CD4-positive, CD25-positive, alpha-beta regulatory T cell (primary cell): ENCODE measurements around the gene FAM78B. TPM values are rescaled to one million over a fixed set of nuclear protein-coding genes. Genes with fewer than 3 reads are reported as not detected.

Source experiments
- ATAC-seq, 2 donors: fragments of 150-1000 bp; cut with Tn5 transposase; one replicate each; pipeline ENCODE4 v1.10.0; 2021; ENCODE audit warnings: low read depth in 2 of 2, moderate number of reproducible peaks in 2 of 2, moderate library complexity in 1 of 2
- DNase-seq, 3 donors: peaks; one replicate each; pipeline versions ENCODE4 v3.0.0 to v3.0.0-alpha.2; 2012 to 2022; ENCODE audit warnings: mixed read lengths in 1 of 3
- H3K27ac ChIP-seq: one replicate; pipeline ENCODE4 v1.7.0; 2013; ENCODE audit warnings: mild to moderate bottlenecking, low read length; ENCODE audit not compliant: insufficient read depth, poor library complexity, severe bottlenecking
- H3K27me3 ChIP-seq: one replicate; pipeline ENCODE4 v1.7.0; 2013; ENCODE audit warnings: low read length; ENCODE audit not compliant: control insufficient read depth, insufficient read depth
- H3K36me3 ChIP-seq: one replicate; pipeline ENCODE4 v1.7.0; 2013; ENCODE audit warnings: mild to moderate bottlenecking, low read length, moderate library complexity; ENCODE audit not compliant: control insufficient read depth, insufficient read depth
- H3K4me1 ChIP-seq: 2 replicates; pipeline ENCODE4 v1.7.0; 2013; ENCODE audit warnings: mild to moderate bottlenecking, low read length; ENCODE audit not compliant: insufficient read depth, control insufficient read depth, poor library complexity, severe bottlenecking
- H3K4me3 ChIP-seq: one replicate; pipeline ENCODE4 v1.7.0; 2013; ENCODE audit warnings: low read depth, mild to moderate bottlenecking, low read length, moderate library complexity
- H3K9me3 ChIP-seq, 2 experiments: 1 replicate in 1 of 2; 2 replicates in 1 of 2; pipeline ENCODE4 v1.7.0; 2013; ENCODE audit warnings: low read length in 2 of 2, mild to moderate bottlenecking in 1 of 2, moderate library complexity in 1 of 2; ENCODE audit not compliant: control insufficient read depth in 2 of 2
- H3K27ac Mint-ChIP-seq, 3 donors: one replicate each; pipeline ENCODE4 v1.8.0; 2020 to 2022; ENCODE audit warnings: mild to moderate bottlenecking in 3 of 3, mixed read lengths in 3 of 3, moderate library complexity in 2 of 3
- H3K27me3 Mint-ChIP-seq: one replicate; pipeline ENCODE4 v1.8.0; 2022; ENCODE audit warnings: mild to moderate bottlenecking, mixed read lengths
- H3K36me3 Mint-ChIP-seq: one replicate; pipeline ENCODE4 v1.8.0; 2020; ENCODE audit warnings: mixed read lengths
- H3K4me1 Mint-ChIP-seq, 4 donors: one replicate each; pipeline ENCODE4 v1.8.0; 2020 to 2022; ENCODE audit warnings: mixed read lengths in 4 of 4, mild to moderate bottlenecking in 1 of 4
- H3K4me3 Mint-ChIP-seq, 4 donors: one replicate each; pipeline ENCODE4 v1.8.0; 2020 to 2022; ENCODE audit warnings: mild to moderate bottlenecking in 4 of 4, mixed read lengths in 4 of 4, moderate library complexity in 3 of 4
- H3K9me3 Mint-ChIP-seq, 7 donors: one replicate each; pipeline ENCODE4 v1.8.0; 2020 to 2022; ENCODE audit warnings: mixed read lengths in 7 of 7, mild to moderate bottlenecking in 3 of 7, moderate library complexity in 2 of 7
- polyA plus RNA-seq, 4 donors: library from polyadenylated mRNA; unstranded; fragments of 300-500 nt; fragmentation: Illumina TruSeq; gene quantifications; one replicate each; pipeline ENCODE4 v1.2.3, GENCODE V29; 2021
- total RNA-seq: library from RNA; stranded (reverse); gene quantifications from one replicate; pipeline ENCODE4 v1.2.3, GENCODE V29; 2022

Gene FAM78B
- total and polyA plus RNA-seq, 5 donors from 2014 or later: 0.07 to 0.30 TPM; not detected in 3

- Histone ChIP-seq H3K4me3 (no peak overlapping the region), H3K27me3 (no peaks in the 10 kb centered on the region), H3K36me3 (no peaks in the 10 kb centered on the region), H3K9me3 (no peaks in the 10 kb centered on the region), H3K4me1 (no peaks in the 10 kb centered on the region), H3K27ac (no peak overlapping the region)
- Mint-ChIP-seq H3K27ac (no peak overlapping the region), H3K27me3 (no peaks in the 10 kb centered on the region), H3K4me1 (no peaks in the 10 kb centered on the region), H3K36me3 (no peaks in the 10 kb centered on the region), H3K9me3 (peaks cover 0 to 2% (median 0%) of the 10 kb centered on the region in 7 donors), H3K4me3 (no peak overlapping the region)
- DNase-seq (no peak), ATAC-seq (no peak)
These were observed 22.3 kb upstream of the FAM78B start for GRCh38 chr1:166189126-166189525.

- no peak overlapping the region for H3K27ac Mint-ChIP-seq
- DNase-seq (no peak), ATAC-seq (no peak)
- no peaks in the 10 kb centered on the region for H3K27me3 ChIP-seq
- no peaks in the 10 kb centered on the region for H3K36me3 ChIP-seq
- no peaks in the 10 kb centered on the region for H3K4me1 Mint-ChIP-seq
- peaks cover 0 to 2% (median 0%) of the 10 kb centered on the region in 7 donors for H3K9me3 Mint-ChIP-seq
- no peak overlapping the region for H3K4me3 Mint-ChIP-seq
- H3K27me3 Mint-ChIP-seq: peaks cover 5% of the 10 kb centered on the region
- no peak overlapping the region for H3K4me3 ChIP-seq
- H3K27ac ChIP-seq: no peak overlapping the region
- no peaks in the 10 kb centered on the region for H3K36me3 Mint-ChIP-seq
- H3K9me3 ChIP-seq: no peaks in the 10 kb centered on the region
- no peaks in the 10 kb centered on the region for H3K4me1 ChIP-seq
These were observed 18.7 kb upstream of the FAM78B start for GRCh38 chr1:166185526-166185925.

GRCh38 chr1:166184897-166185296, 18.1 kb upstream of the FAM78B start:
- Histone ChIP-seq H3K9me3 (no peaks in the 10 kb centered on the region), H3K27ac (no peak overlapping the region), H3K27me3 (no peaks in the 10 kb centered on the region), H3K36me3 (no peaks in the 10 kb centered on the region), H3K4me1 (no peaks in the 10 kb centered on the region), H3K4me3 (no peak overlapping the region)
- Mint-ChIP-seq H3K27ac (no peak overlapping the region), H3K4me3 (no peak overlapping the region), H3K27me3 (peaks cover 5% of the 10 kb centered on the region), H3K4me1 (no peaks in the 10 kb centered on the region), H3K36me3 (no peaks in the 10 kb centered on the region), H3K9me3 (peaks cover 0 to 2% (median 0%) of the 10 kb centered on the region in 7 donors)
- no peak for ATAC-seq
- DNase-seq: no peak

GRCh38 chr1:166184012-166184411, 17.2 kb upstream of the FAM78B start:
- H3K27me3 ChIP-seq: no peaks in the 10 kb centered on the region
- Mint-ChIP-seq H3K9me3 (peaks cover 0 to 2% (median 0%) of the 10 kb centered on the region in 7 donors), H3K36me3 (no peaks in the 10 kb centered on the region), H3K4me1 (no peaks in the 10 kb centered on the region), H3K27ac (no peak overlapping the region), H3K27me3 (peaks cover 5% of the 10 kb centered on the region), H3K4me3 (no peak overlapping the region)
- no peak overlapping the region for H3K4me3 ChIP-seq
- H3K4me1 ChIP-seq: no peaks in the 10 kb centered on the region
- H3K9me3 ChIP-seq: no peaks in the 10 kb centered on the region
- H3K27ac ChIP-seq: no peak overlapping the region
- ATAC-seq (no peak), DNase-seq (no peak)
- no peaks in the 10 kb centered on the region for H3K36me3 ChIP-seq

GRCh38 chr1:166182281-166182680, 15.5 kb upstream of the FAM78B start:
- H3K4me1 Mint-ChIP-seq: no peaks in the 10 kb centered on the region
- no peak overlapping the region for H3K4me3 Mint-ChIP-seq

GRCh38 chr1:166176416-166176815, 9.6 kb upstream of the FAM78B start:
- no peaks in the 10 kb centered on the region for H3K36me3 Mint-ChIP-seq
- no peaks in the 10 kb centered on the region for H3K4me1 Mint-ChIP-seq
- H3K27ac ChIP-seq: no peak overlapping the region
- no peaks in the 10 kb centered on the region for H3K9me3 ChIP-seq
- H3K36me3 ChIP-seq: no peaks in the 10 kb centered on the region
- no peaks in the 10 kb centered on the region for H3K4me1 ChIP-seq
- no peak overlapping the region for H3K4me3 ChIP-seq
- no peak for DNase-seq
- peaks cover 0 to 1% (median 0%) of the 10 kb centered on the region in 7 donors for H3K9me3 Mint-ChIP-seq
- no peak overlapping the region for H3K4me3 Mint-ChIP-seq
- ATAC-seq: no peak
- H3K27ac Mint-ChIP-seq: no peak overlapping the region
- peaks cover 18% of the 10 kb centered on the region for H3K27me3 Mint-ChIP-seq
- H3K27me3 ChIP-seq: no peaks in the 10 kb centered on the region

More at GRCh38 chr1:166182281-166182680, 15.5 kb upstream of the FAM78B start:
- no peaks in the 10 kb centered on the region for H3K36me3 ChIP-seq
- ATAC-seq: no peak
- no peak overlapping the region for H3K4me3 ChIP-seq
- H3K4me1 ChIP-seq: no peaks in the 10 kb centered on the region
- Mint-ChIP-seq H3K9me3 (peaks cover 0 to 2% (median 0%) of the 10 kb centered on the region in 7 donors), H3K27ac (no peak overlapping the region), H3K36me3 (no peaks in the 10 kb centered on the region), H3K27me3 (peaks cover 5% of the 10 kb centered on the region)
- no peak overlapping the region for H3K27ac ChIP-seq
- no peaks in the 10 kb centered on the region for H3K9me3 ChIP-seq
- no peaks in the 10 kb centered on the region for H3K27me3 ChIP-seq
- no peak for DNase-seq

- DNase-seq: no peak
- no peak for ATAC-seq
- Mint-ChIP-seq H3K4me1 (no peaks in the 10 kb centered on the region), H3K36me3 (no peaks in the 10 kb centered on the region), H3K27me3 (peaks cover 18% of the 10 kb centered on the region), H3K4me3 (no peak overlapping the region), H3K9me3 (peaks cover 0 to 1% (median 0%) of the 10 kb centered on the region in 7 donors), H3K27ac (no peak overlapping the region)
- Histone ChIP-seq H3K27ac (no peak overlapping the region), H3K4me3 (no peak overlapping the region), H3K4me1 (no peaks in the 10 kb centered on the region), H3K27me3 (no peaks in the 10 kb centered on the region), H3K36me3 (no peaks in the 10 kb centered on the region), H3K9me3 (no peaks in the 10 kb centered on the region)
These were observed 8.2 kb upstream of the FAM78B start for GRCh38 chr1:166175032-166175431.

GRCh38 chr1:166174108-166174507, 7.3 kb upstream of the FAM78B start:
- no peaks in the 10 kb centered on the region for H3K36me3 Mint-ChIP-seq
- no peak overlapping the region for H3K4me3 ChIP-seq
- peaks cover 18% of the 10 kb centered on the region for H3K27me3 Mint-ChIP-seq
- H3K9me3 Mint-ChIP-seq: peaks cover 0 to 1% (median 0%) of the 10 kb centered on the region in 7 donors
- no peak overlapping the region for H3K27ac ChIP-seq
- no peaks in the 10 kb centered on the region for H3K36me3 ChIP-seq
- H3K4me1 ChIP-seq: no peaks in the 10 kb centered on the region
- H3K27me3 ChIP-seq: no peaks in the 10 kb centered on the region
- no peak for DNase-seq
- no peak overlapping the region for H3K4me3 Mint-ChIP-seq
- H3K27ac Mint-ChIP-seq: no peak overlapping the region
- no peaks in the 10 kb centered on the region for H3K9me3 ChIP-seq
- H3K4me1 Mint-ChIP-seq: no peaks in the 10 kb centered on the region
- ATAC-seq: no peak
